Measurements from ENCODE around the gene FABP6.
"Not testable (repeated sequence)": the region's sequence is repeated elsewhere in the genome, so short reads cannot be mapped to it uniquely, and the experiment has no call there.

FABP6 gene, protein sequence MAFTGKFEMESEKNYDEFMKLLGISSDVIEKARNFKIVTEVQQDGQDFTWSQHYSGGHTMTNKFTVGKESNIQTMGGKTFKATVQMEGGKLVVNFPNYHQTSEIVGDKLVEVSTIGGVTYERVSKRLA

DNA sequence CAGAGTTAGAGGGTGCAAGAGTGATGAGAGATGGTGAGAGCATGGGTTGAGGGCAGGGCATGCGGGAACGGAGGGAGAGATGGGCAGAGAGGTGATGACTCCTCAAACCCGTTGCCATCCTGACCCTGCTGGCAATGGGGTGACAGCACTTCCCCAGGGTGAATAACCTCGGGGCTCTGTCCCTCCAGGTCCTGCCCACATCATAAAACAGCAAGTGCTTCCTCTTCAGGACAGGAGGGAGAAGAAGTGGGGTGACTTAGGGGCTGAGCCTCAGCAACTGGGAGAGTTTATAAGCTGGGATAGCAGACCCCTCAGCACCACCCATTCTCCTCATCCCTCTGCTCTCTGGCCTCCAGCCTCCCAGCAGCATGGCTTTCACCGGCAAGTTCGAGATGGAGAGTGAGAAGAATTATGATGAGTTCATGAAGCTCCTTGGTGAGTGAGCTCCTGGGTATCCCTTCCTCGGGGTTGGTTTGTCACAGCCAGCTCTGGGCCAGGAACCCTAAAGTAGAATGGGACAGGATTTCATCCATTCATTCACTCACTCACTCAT is at the start of gene FABP6:
TSS of gene FABP6 (plus strand) at position 317 of the 553 bp plus-strand sequence. CDS start at position 369, 52 bp downstream.
- DNase-seq (ENCODE audit: low spot score), result no peak

DNA sequence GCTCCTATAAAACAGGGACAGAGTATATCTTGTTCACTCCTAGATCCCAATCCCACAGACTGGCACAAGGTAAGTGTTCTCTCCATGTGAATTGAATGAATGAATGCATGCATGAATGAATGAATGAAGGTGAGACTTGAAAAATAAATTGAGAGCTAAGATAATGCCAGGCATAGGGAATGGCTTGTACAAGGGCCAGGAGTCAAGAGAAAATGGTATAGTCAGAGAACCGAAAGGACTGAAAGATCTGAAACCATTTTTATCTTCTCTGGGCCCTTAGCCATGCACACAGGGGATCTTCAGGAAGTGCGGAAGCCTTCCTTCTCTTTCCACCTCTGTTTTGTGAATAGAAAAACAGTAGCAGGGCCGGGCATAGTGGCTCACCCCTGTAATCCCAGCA is 48.4 kb upstream of the FABP6 start:
- no peak for DNase-seq (ENCODE audit: low spot score)

DNA sequence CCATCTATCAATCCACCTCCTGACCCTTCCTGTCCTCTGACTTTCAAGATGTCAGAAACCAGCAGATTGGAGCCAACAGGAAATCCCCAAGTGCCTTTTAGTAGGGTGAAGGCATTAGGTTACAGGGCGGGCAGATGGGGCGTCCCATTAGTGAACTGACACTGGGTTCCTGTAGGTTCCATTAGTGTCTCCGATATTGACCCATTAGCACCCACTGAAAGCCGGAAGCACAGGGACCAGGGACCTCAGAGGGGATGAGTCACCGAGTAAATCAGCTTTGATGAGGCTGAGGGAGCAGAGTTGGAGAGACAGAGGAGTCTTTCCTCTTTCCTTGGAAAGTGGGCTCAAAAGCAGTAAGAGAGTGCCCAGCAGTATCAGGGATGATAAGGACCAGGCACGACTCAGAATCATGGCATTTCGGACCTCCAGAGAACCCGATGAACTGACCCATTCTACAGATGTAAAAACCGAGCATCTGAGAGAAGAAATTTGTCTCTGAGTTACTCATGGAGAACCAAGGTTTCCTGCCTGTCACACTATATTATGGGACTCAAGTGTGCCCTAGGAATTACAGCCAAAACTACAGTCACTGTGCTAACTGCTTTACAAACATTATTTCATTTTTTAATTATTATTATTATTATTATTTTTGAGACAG is 47.2 kb upstream of the FABP6 start:
- DNase-seq (ENCODE audit: low spot score), result no peak

DNA sequence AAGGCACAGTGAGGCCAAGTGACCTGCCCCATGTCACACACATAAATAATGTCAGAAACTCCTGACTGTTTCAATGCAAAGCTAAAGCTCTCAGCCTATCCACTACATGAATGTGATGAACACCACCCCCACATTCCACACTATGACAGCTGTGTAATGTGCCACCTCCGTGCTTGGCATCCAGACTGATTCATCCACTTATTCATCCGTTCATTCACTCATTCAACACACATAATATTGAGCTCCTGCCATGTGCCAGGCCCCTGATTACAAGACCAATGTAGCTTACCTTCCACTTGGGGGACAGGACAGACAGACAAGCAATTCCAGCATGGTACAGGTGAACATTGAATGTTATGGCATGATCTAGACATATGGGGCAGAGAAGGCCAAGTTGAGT is 46.2 kb upstream of the FABP6 start:
- no peak for DNase-seq (ENCODE audit: low spot score)

- no peak for DNase-seq (ENCODE audit: low spot score)
These were observed 43.5 kb upstream of the FABP6 start for GRCh38 chr5:160185626-160186360.

- no peak for DNase-seq (ENCODE audit: low spot score)
These were observed 42.8 kb upstream of the FABP6 start for GRCh38 chr5:160186480-160186879.

DNA sequence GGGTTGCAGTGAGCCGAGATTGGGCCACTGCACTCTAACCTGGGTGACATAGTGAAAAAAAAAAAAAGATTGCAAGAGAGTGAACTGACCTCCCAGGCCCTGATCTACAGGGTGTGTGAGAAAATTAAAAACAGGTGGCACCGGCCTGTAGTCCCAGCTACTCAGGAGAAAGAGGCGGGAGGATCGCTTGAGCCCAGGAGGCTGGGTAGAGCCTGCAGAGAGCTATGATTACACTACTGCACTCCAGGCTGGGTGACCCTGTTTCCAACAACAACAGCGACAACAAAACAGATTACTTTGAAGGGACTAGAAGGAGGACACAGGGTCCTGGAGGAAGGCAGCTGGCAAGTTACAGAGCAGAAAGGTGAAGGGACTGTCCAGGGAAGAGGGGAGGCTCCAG is 42.2 kb upstream of the FABP6 start:
- DNase-seq (ENCODE audit: low spot score), result no peak

DNA sequence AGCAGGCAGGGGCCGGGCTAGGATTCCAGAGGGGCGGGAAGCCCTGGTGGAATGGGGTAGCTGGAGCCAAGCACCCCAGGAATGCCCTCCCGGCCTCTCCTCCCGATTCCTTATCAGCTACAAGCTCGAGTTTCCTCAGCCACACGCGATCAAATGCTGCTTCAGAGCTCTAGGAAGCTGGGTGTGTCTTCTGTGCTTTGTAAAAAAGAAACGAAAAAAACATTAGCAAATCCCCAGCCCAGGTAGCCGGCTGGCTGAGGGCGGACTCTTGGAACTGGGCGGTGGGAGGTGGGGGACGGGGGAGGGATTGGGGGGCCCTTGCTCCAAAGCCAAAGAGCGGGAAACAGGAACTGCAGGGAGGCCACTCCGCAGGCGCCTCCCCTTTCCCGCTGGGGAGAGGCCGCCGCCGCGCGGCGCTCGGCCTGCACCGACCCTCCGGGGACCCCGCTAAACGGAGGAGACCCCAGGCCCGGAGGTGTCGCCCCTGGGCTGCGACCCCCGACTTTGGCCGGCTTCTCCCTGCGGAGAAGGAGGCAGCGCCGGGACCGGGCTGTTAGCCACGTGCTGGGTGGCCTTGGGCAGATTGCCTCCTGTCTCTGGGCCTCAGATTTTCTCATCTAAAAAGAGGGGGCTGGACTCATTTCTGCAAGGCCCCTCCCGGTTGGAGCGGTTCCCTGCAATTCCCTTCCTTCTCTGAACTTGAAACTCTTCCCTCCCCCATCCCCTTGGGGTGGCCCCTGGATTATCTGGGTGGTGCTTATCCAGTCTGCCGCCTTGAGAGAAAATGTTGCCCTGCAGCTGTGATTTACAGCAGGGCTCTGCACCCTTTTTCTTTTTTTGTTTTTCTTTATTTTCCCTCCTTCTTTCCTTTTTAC is 40.9 kb upstream of the FABP6 start:
- DNase-seq (ENCODE audit: low spot score), result peak; percentile 86

DNA sequence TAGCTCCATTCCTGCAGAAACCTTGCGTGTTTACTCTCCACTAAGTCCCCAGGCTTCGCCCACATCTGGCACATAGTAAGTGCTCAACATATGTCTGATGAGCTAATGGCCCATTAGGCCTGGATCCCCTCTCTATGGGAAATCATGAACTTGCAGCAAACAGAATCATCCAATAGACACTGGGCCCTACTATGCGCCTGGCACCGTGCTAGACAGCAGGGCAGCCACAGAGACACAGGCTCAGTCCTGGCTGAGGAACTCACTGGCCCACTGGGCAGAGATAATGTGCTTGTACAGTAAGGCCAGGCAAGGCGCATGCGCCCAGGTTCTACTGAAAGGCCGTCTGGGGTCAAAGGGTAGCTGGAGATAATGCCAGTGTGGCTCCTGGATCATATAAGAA is 36.9 kb upstream of the FABP6 start:
- no peak for DNase-seq (ENCODE audit: low spot score)

- not testable (repeated sequence) for DNase-seq (ENCODE audit: low spot score)
These were observed 36.2 kb upstream of the FABP6 start for GRCh38 chr5:160193076-160193475.

DNA sequence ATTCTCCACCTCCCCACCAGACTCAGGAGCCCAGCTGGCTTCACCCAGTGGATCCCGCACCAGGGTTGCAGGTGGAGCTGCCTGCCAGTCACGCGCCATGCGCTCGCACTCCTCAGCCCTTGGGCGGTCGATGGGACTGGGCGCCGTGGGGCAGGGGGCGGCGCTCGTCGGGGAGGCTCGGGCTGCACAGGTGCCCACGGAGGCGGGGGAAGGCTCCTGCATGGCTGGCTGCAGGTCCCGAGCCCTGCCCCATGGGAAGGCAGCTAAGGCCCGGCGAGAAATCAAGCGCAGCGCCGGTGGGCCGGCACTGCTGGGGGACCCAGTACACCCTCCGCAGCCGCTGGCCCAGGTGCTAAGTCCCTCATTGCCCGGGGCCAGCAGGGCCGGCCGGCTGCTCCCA is 35.5 kb upstream of the FABP6 start:
- DNase-seq (ENCODE audit: low spot score), result not testable (repeated sequence)

DNA sequence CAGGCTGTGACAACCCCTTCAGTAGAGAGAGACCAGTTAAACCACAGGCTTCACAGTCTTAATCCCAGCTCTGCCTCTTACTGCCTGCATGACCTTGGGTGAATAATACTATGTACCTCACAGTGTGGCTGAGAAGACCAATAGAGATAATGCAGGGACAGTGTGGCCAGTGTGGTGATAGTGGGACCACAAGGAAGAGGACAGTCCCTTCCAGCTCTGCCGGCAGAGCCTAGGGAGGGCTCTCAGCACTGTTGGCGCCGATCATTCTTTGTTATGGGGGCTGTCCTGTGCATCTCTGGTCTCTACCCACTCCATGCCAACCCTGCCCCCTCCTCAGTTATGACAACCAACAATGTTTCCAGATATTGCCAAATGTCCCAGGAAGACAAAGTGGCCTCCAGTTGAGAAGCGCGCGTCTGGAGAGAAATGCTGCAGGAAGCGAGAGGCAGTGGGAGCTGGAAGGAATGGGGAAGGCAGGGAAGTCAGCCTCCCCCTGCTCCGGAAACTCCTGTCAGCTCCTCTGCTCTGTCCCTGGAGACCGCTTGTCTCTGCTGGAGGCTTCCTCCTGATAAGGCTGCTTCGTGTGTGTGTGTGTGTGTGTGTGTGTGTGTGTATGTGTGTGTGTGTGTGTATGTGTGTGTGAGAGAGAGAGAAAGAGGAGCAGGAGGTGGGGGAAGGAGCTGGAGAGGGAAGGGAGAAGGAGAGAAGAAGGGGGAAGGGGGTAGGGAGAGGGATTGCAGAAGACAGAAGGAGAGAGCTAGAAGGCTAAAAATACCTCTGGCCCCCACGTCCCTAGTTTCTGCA is 31.8 kb upstream of the FABP6 start:
- peak; percentile 68 for DNase-seq (ENCODE audit: low spot score)

GRCh38 chr5:160198146-160198545 is 31.2 kb upstream of the FABP6 start:
- no peak for DNase-seq (ENCODE audit: low spot score)

DNA sequence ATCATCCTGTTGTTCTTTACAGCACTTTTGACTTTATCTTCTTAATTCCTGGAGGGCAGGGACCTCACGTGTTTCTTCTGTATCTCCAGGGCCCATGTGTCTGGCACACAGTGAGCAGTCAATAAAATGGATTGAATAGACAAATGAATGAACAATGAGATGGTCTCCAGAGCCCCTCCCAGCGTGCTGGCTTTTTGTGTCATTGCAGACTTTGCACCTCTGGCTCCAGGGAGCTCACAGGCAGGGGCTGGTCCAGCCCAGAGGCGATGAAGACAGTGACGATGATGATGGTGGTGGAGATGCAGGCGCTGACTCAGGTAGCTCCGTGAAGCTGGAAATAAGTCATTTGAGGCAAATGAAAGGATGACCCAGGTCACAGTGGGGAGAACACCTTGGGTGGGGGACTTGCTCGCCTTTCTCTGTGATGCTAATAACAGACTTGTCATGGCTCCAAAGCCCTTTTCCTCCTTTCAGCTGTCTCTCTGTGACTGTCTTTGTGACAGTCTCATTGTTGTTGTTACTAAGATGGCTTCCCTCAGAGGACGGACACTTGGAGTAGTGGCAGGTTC is 30.4 kb upstream of the FABP6 start:
- DNase-seq (ENCODE audit: low spot score), result no peak

DNA sequence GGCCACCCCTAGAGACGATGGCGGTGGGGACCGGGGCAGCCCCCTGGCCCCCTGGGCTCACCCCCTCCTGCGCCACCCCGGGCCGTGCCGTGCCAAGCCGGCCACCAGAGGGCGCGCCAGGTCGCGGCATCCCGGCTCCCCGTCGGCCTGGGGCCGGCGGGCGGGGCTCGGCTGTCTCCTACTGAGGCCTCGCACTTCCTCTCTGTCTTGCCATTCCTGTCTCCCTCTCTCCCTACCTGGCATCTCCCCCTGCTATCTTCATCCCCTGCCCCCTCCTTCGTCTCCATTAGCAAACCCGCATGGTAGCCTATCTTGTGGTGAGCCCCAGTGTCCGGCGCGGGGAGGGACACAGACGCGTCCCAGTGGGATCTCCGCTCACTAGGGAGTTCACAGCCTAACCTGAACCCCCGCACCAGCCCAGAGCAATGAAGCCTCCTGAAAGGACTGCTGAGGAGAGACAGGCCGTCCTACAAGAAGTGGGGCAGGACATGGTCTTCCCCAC is 29.8 kb upstream of the FABP6 start:
- peak; percentile 81 for DNase-seq (ENCODE audit: low spot score)

DNA sequence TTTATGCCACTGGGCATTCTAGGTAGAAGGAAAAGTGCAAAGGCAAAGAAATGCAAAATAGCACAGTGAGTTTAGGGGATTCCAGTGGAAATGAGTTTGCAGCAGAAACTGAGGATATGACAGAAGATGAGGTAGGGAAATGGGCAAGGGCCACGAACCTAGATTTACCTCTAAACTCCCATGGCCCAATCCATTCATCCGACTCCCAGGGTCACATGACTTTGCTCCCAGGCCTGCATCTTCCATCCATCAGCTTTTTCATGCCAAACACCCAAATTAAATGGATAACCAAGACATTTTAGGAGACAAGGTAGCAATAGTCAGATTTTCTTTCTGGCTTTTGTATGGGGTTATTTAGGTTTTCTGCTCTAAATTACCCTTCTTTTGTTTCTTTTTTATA is 22.2 kb upstream of the FABP6 start:
- DNase-seq (ENCODE audit: low spot score), result no peak

DNA sequence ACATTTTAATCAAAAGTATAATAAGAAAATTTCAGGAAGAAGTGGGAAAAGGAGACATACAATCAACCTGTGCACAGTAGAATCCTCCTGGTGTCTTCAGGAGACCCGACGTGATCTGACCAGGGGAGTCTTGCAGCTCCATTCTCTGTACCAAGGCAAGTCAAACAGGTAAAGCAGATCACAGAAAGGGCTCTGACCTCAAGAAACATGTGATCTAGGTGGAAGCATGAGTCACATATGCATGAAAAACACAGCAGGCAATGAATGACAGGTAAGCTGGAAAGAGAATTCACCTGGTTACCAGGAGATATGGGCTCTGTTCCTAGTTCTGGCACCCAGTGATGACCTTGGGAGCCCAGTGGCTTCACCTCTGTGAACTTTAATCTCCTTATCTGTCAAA is 19.4 kb upstream of the FABP6 start:
- DNase-seq (ENCODE audit: low spot score), result no peak

- DNase-seq (ENCODE audit: low spot score), result no peak
These were observed 18.7 kb upstream of the FABP6 start for GRCh38 chr5:160210606-160211005.

DNA sequence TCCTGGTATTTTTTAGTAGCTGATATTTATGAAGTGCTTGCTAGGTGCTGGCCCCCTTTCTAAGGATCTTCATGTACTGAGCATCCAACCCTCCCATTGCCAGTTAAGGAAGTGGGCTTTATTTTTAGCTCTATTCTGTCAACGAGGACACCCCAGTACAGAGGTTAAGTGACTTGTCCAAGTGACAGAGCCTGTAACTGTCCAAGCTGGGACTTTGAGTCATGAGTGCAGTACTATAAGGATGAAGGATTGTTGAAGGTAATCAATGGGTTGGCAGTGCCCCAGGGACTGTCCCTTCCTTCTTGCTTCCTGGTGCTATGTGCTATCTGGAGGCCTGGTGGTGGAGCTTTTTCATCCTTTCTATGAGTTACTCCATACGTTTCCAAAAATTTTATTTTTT is 18.0 kb upstream of the FABP6 start:
- DNase-seq (ENCODE audit: low spot score), result no peak

DNA sequence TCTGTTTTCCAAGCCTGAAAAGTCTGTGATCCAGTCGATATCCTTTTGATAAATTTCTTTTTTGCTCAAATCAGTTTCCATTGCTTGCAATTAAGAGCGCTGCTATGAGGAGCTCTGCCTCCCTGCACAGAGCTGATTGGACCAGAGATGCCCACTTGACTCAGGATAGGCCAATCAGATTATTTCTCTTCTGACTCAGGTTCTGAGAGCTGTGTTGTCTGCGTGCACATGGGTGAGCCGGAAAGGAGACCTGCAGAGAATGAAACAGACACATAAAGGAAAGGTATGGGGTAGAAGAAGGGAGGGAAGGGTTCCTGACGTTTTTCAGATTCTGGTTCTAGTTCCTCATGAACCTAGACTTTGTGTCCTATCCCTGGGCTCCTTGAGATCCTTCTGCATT is 15.8 kb upstream of the FABP6 start:
- DNase-seq (ENCODE audit: low spot score), result no peak

- DNase-seq (ENCODE audit: low spot score), result no peak
These were observed 9.9 kb upstream of the FABP6 start for GRCh38 chr5:160219356-160219755.
